ENCODE measurements around the gene ZNF407. TPM values are rescaled to one million over a fixed set of nuclear protein-coding genes. Genes with fewer than 3 reads are reported as not detected.

ZNF407 gene
- total and polyA plus RNA-seq, 9 donors: 5.3 to 22.3 (median 18.7) TPM

GRCh38 chr18:74758995-74759394, 161.3 kb downstream of the ZNF407 start:
- no peaks in the 10 kb centered on the region for H3K27me3 ChIP-seq
- H3K4me3 ChIP-seq: no peak overlapping the region
- no peak for TF ChIP-seq POLR2A (IDR thresholded peaks at IDR 0.05)
- no peak for TF ChIP-seq EP300 (IDR thresholded peaks at IDR 0.05)
- no peak for TF ChIP-seq CTCF (IDR thresholded peaks at IDR 0.05)
- H3K36me3 ChIP-seq: no peaks in the 10 kb centered on the region
- no peak for DNase-seq
- WGBS, 3 donors: 94 to 100% (median 100%) methylated on average over 1 of the region's 1 CpG
- intact Hi-C loops (cut with DNase I): no loop called here
- H3K9me3 ChIP-seq: no peaks in the 10 kb centered on the region
- no peaks in the 10 kb centered on the region for H3K4me1 ChIP-seq (ENCODE audit: insufficient read depth)
- no peak overlapping the region for H3K27ac ChIP-seq

- Histone ChIP-seq H3K4me3 (no peak overlapping the region), H3K4me1 (ENCODE audit: insufficient read depth) (no peaks in the 10 kb centered on the region), H3K27ac (no peak overlapping the region), H3K36me3 (no peaks in the 10 kb centered on the region), H3K9me3 (no peaks in the 10 kb centered on the region), H3K27me3 (no peaks in the 10 kb centered on the region)
- DNase-seq: no peak
- 95 to 100% (median 97%) methylated on average over 3 of the region's 3 CpGs for WGBS, 3 donors
- intact Hi-C loops (cut with DNase I): no loop called here
- TF ChIP-seq POLR2A (IDR thresholded peaks at IDR 0.05) (no peak), CTCF (IDR thresholded peaks at IDR 0.05) (no peak), EP300 (IDR thresholded peaks at IDR 0.05) (no peak)
Measured at GRCh38 chr18:74760026-74760425, 162.4 kb downstream of the ZNF407 start.

- no peak for DNase-seq
- no peaks in the 10 kb centered on the region for H3K27me3 ChIP-seq
- H3K4me3 ChIP-seq: no peak overlapping the region
- H3K9me3 ChIP-seq: no peaks in the 10 kb centered on the region
- TF ChIP-seq EP300 (IDR thresholded peaks at IDR 0.05) (no peak), POLR2A (IDR thresholded peaks at IDR 0.05) (no peak), CTCF (IDR thresholded peaks at IDR 0.05) (no peak)
- no peaks in the 10 kb centered on the region for H3K4me1 ChIP-seq (ENCODE audit: insufficient read depth)
- WGBS, 3 donors: 94 to 99% (median 96%) methylated on average over 3 of the region's 3 CpGs
- no peak overlapping the region for H3K27ac ChIP-seq
- intact Hi-C loops (cut with DNase I): no loop called here
- H3K36me3 ChIP-seq: no peaks in the 10 kb centered on the region
Measured at GRCh38 chr18:74760436-74760835, 162.8 kb downstream of the ZNF407 start.

GRCh38 chr18:74766251-74766650, 168.6 kb downstream of the ZNF407 start:
- no peak overlapping the region for H3K27ac ChIP-seq
- no peak overlapping the region for H3K4me3 ChIP-seq
- no peak for DNase-seq
- intact Hi-C loops (cut with DNase I): no loop called here
- H3K36me3 ChIP-seq: no peaks in the 10 kb centered on the region
- WGBS, 3 donors: 93 to 99% (median 94%) methylated on average over 3 of the region's 3 CpGs
- no peaks in the 10 kb centered on the region for H3K9me3 ChIP-seq
- H3K4me1 ChIP-seq (ENCODE audit: insufficient read depth): no peaks in the 10 kb centered on the region
- H3K27me3 ChIP-seq: no peaks in the 10 kb centered on the region
- no peak for TF ChIP-seq EP300 (IDR thresholded peaks at IDR 0.05)

GRCh38 chr18:74768096-74768495, 170.4 kb downstream of the ZNF407 start:
- 95 to 99% (median 97%) methylated on average over 2 of the region's 2 CpGs for WGBS, 3 donors
- TF ChIP-seq POLR2A (IDR thresholded peaks at IDR 0.05): no peak
- Histone ChIP-seq H3K27me3 (no peaks in the 10 kb centered on the region), H3K27ac (no peak overlapping the region), H3K4me1 (ENCODE audit: insufficient read depth) (no peaks in the 10 kb centered on the region), H3K4me3 (no peak overlapping the region), H3K9me3 (no peaks in the 10 kb centered on the region), H3K36me3 (no peaks in the 10 kb centered on the region)
- DNase-seq: no peak
- intact Hi-C loops (cut with DNase I): no loop called here
